ENCODE data around the gene WDFY4. TPM values are rescaled to one million over a fixed set of nuclear protein-coding genes. Genes with fewer than 3 reads are reported as not detected.

WDFY4 gene
- total RNA-seq, 1 donor from 2014 or later: 0.03 TPM

DNA sequence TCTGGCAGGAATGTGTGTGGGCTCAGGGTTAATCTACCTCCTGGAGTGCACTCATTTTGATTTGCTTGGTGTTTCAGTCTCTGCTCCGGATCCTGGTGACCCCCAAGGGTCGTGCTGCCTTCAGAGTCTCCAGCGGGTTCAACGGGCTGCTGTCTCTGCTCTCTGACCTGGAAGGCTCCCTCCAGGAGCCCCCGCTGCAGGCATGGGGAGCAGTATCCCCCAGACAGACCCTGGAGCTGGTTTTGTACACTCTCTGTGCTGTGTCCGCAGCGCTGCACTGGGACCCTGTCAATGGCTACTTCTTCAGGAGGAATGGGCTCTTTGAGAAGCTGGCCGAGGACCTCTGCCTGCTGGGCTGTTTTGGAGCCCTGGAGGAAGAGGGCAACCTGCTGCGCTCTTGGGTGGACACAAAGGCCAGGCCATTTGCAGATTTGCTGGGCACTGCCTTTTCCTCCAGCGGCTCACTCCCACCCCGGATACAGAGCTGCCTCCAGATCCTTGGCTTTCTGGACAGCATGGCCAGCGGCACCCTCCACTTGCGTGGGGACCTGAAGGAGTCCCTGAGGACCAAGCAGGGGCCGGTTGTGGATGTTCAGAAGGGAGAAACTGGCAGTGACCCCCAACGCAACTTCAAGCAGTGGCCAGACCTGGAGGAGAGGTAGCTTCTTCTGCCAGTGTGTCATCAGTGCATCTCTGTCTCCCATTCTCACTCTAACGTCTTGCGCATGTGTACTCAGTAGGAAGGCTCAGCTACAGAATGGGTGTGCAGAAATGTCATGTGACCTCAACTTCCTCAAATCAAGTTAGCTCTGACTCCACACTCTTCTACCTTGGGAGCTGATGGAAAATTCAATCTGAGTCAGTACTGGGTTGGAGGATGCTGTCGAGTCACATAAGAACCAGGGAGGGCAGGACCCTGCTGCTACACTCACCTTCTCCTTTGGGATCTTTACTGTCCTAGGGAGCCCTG, 58.5 kb downstream of the WDFY4 start:
- DNase-seq (ENCODE audit: low read depth): no peak

- no peak for DNase-seq (ENCODE audit: low read depth)
Observed at GRCh38 chr10:48744587-48744986, 59.9 kb downstream of the WDFY4 start.

DNA sequence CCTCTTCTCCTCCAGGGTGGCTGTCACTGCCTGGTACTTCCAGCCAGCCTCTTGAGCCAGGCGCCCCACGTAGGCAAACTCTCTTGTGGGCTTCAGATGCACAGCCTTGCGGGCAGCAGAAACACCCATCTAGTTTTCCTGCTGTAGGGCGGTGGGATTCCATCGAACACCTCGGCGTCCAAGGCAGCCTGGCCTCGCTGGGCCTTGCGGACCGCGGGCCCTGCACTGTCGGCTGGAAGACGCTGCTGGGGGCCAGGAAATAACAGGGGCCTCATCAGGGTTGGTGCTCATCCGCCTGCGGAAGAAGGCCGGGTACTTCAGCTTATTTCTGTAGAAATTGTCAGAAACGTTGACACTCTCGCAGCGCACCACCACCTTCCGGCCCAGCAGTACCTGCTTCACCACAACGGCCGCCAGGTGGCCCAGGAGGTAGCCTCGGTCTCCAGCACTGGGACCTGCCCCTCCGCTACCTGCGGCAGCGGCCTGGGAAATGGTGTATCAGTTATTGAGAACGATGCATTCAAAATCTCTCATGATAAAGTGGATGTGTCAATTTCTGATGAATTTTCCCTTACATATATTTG, 61.1 kb downstream of the WDFY4 start:
- DNase-seq (ENCODE audit: low read depth): no peak

DNA sequence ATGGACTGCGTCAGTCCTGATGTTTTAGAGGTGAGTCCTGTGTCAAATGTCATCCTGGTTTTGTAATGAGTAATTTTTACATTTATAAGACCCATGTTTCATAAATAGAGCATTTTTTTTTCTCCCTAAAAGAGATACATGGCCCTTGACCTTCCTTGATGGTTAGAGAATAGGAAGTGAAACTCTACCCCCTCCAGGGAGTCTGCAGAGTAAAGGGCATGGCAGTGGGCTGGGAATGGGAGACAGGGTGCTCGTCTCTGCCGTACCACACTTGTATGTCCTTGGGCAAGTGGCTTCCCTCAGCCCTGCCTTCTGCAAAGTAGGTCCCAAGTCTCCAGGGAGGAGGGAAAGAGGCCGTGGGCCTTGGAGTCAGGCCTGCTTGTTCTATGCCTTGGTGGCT, 63.9 kb downstream of the WDFY4 start:
- DNase-seq (ENCODE audit: low read depth): no peak

DNA sequence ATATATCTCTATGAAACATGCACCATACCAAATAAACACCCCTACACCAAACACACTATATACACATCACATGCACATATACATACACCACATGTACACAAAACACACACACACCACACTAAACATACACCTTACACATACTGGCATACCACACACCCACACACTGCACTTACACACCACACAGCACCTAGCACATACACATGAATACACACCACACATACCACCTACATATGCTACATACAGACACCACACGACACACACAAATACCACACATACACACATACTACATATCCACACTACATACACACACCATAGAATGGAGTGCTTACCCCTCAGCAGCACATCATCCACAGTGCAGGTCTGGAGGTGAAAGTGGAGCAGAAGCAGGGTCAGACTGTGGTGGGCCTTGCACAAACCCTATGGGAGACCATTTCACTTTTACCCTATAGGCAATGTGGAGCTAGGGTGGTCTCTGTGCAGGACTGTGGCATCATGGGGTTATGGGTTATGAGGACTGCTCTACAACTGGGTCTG, 64.6 kb downstream of the WDFY4 start:
- DNase-seq (ENCODE audit: low read depth): no peak

DNA sequence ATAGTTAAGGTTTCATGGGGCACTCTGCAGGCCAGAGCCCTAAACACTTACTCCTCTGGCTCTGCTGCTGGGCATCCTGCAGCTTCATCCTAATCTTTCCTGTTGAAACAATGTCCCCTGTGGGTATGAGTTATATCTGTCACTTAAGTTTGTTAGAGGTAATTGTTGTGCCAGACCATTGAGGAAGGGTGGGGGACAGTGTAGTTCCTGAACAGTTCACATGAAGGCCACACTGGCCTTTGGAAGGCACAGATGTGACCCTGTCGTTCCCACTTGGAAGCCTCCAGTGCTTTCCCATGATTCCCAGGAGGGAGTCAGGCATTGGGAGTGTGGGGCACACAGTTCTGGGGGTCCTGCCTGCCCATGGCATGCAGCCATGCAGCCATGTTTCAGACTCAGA, 65.3 kb downstream of the WDFY4 start:
- no peak for DNase-seq (ENCODE audit: low read depth)

DNA sequence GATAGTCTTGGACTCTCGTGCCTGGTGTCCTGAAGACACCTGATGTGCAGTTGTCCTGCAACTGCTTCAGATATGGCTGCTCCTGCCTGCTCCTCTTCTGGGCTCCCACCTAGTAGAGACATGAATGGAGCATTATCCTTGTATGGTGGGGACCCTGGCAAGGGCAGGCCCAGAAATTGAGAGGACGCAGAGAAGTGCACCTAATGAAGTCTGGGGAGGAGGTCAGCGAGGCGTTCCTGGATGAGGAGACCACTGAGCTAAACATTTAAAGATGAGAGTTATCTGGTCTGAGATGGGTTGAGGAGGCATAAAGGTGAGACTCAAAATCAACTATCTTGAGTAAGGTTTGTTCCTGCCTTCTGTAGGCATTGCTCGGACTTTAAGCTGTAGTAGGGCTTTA, 66.3 kb downstream of the WDFY4 start:
- DNase-seq (ENCODE audit: low read depth): no peak

GRCh38 chr10:48751730-48752129, 67.1 kb downstream of the WDFY4 start:
- DNase-seq (ENCODE audit: low read depth): peak; percentile 1

DNA sequence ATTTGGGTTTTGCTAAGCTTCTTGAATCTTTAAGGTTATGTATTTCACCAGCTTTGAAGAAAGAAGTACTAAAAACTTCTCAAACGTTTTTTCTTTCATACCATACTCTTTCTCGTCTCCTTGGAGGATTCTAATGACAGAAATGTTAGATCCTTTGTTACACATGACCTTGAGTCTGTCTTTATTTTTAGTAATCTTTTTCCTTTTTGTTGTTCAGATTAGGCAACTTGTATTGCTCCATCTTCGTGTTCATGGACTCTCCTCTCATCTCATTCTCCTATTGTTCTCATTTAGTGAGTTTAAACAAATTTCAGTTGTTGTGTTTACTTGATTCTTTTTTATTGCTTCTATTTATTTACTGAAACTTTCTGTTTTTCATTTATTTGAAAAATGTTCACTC, 73.7 kb downstream of the WDFY4 start:
- DNase-seq (ENCODE audit: low read depth): no peak

DNA sequence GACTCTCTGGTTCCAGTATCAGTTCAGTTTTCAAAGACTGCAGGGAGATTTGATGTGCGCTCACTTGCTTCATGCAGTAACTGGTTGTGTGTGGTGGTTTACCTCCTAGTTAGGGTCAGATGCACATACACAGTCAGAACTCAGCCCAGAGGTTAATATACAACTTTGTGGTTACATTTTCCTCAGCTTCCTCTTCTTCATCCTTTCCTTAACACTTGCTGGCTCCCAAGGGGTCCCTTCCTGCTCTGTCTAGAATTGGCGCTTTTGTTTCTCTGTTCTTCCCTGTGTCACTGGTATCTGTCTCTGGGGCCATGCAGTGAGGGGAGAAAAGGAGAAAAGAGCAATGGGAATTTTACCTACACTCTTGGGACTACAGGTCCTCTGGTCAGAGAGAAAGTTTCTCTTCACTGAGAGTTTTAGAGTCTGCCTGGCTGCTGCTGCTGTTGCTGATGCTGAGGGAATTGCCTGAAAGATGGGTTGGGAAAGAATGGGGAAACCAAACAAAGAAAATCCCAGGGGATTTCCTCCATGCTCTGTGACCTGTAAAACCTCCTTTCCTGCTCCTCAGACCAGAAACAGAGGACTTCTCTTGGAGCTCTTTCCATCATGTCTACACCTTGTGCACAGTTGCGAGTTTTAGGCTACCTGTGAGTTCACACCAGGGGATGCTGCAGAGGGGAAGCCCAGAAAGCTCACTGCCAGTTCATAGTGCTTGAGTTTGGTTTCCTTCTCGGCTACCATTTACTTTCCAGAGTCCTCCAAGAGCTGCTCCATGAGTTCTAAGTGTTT, 74.6 kb downstream of the WDFY4 start:
- no peak for DNase-seq (ENCODE audit: low read depth)

DNA sequence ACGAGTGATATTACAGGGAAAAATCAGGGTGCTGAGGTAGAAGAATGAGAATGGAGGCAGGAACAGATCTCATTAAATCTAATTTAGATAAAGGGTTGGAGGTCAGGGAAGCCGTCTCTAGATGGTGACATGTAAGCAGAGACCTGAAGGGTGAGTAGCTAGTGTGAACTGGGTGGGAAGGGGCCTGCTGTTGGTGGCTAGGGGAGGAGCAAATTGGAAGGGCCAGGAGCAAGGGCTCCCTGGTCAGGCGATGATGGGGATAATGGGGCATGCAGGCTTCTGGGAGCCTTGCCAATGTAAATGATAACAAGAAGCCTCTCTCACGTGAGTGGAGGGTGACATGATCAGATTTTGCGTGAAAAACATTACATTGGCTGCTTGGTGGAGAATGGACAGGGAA, 76.3 kb downstream of the WDFY4 start:
- no peak for DNase-seq (ENCODE audit: low read depth)

GRCh38 chr10:48762064-48763042, 77.7 kb downstream of the WDFY4 start:
- peak; percentile 0 for DNase-seq (ENCODE audit: low read depth)

DNA sequence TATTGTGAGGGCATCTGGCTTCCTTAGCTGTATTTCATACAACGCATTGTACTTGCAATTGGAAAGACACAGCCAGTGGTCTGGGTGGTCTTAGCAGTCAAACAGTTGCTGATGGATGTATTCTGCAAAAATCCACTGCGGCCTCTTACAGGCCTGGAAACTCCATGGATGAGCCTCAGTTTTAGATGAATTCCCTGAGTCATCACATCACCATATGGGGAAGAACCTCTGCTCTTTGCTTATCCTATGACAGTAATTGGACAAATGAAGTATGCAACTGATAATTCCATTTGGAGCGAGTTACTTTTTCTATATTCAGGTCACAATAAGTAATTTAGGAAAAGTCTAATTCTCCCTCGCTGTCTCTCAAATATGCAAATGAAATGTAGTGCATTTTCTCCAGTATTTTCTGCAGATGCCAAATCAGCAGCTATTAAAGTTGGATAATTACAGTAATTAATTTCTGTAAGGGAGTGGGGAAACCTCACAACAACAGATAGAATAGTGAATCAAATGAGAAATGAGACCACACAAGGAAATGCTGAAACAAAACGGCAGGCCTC, 78.8 kb downstream of the WDFY4 start:
- no peak for DNase-seq (ENCODE audit: low read depth)

- no peak for DNase-seq (ENCODE audit: low read depth)
Observed at GRCh38 chr10:48764486-48764885, 79.8 kb downstream of the WDFY4 start.

DNA sequence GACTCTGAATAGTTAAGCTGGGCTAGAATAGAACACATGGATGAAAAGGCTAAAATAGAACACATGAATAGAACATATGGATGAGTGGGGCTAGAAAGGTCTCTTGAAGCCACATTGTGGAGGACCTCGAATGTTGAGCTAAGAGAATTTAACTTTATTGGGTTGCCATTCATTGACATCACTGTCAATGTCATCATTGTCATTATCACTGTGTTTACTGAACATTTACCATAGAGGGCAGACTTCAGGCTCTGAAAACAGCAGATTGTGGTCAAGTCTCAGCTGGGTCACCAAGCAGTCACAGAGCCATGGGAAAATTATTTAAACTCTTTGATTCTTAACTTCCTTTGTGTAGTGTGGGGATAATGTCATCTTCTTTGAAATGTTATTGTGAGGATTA, 80.4 kb downstream of the WDFY4 start:
- DNase-seq (ENCODE audit: low read depth): no peak

- no peak for DNase-seq (ENCODE audit: low read depth)
Observed at GRCh38 chr10:48765527-48765926, 80.9 kb downstream of the WDFY4 start.

GRCh38 chr10:48767373-48768143, 82.9 kb downstream of the WDFY4 start:
- no peak for DNase-seq (ENCODE audit: low read depth)

GRCh38 chr10:48768144-48768766, 83.6 kb downstream of the WDFY4 start:
- DNase-seq (ENCODE audit: low read depth): no peak

DNA sequence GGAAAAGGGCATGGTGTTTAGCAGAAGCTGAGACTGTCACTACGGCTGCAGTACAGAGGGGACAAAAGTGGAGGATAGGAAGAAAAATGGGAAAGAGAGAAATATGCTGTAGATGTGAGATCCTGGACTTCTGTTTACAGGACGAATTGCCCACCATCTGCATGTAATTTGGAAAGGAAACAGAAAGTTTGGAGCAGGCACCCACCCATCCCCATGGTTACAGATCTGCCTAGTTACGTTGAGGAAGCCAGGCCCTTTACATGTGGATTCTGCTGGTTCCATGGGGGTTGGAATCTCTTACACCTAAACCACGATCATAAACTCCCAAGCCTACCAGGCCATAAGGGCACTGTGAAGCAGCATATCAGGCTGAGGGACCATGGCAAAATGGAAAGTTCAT, 84.3 kb downstream of the WDFY4 start:
- DNase-seq (ENCODE audit: low read depth): no peak
